ENCODE results near the gene MYOG. TPM values are rescaled to one million over a fixed set of nuclear protein-coding genes. Genes with fewer than 3 reads are reported as not detected.

MYOG gene
- total RNA-seq, 1 experiment from 2014 or later, result not detected

GRCh38 chr1:203097001-203097400, 11.2 kb upstream of the MYOG start:
- POLR2A ChIA-PET, result interaction anchor here (0.6 to 0.8 kb wide), 2 partner anchors 25 to 174 kb away, joined by 3 to 5 read pairs; no protein-coding TSS in a partner anchor
- Mint-ChIP-seq H3K4me1 (ENCODE audit: insufficient read depth, unreplicated experiment) (no peaks in the 10 kb centered on the region), H3K9me3 (ENCODE audit: unreplicated experiment) (peaks cover 31% of the 10 kb centered on the region), H3K36me3 (ENCODE audit: insufficient read depth, unreplicated experiment) (no peaks in the 10 kb centered on the region), H3K4me3 (ENCODE audit: unreplicated experiment) (no peak overlapping the region), H3K27ac (ENCODE audit: low read depth, unreplicated experiment) (no peak overlapping the region), H3K27me3 (ENCODE audit: insufficient read depth, unreplicated experiment) (peaks cover 12% of the 10 kb centered on the region)
- DNase-seq (ENCODE audit: unreplicated experiment), result no peak
- intact Hi-C loops (cut with micrococcal nuclease), result no loop called here
- no peak for TF ChIP-seq CTCF (IDR thresholded peaks at IDR 0.05; ENCODE audit: unreplicated experiment)
- CTCF ChIA-PET, result interaction anchor here (0.6 to 3.5 kb wide), 7 partner anchors 13 to 241 kb away, joined by 3 to 15 read pairs (median 6); no protein-coding TSS in a partner anchor
- BruUV-seq (replicated peaks), result no TSS peak

GRCh38 chr1:203096566-203096965, 10.8 kb upstream of the MYOG start:
- no peaks in the 10 kb centered on the region for H3K4me1 Mint-ChIP-seq (ENCODE audit: insufficient read depth, unreplicated experiment)
- H3K27me3 Mint-ChIP-seq (ENCODE audit: insufficient read depth, unreplicated experiment), result peaks cover 13% of the 10 kb centered on the region
- ChIA-PET CTCF (interaction anchor here (1.2 to 3.5 kb wide), 4 partner anchors 13 to 121 kb away, joined by 3 to 15 read pairs (median 8); no protein-coding TSS in a partner anchor), POLR2A (no interaction called here)
- no TSS peak for BruUV-seq (replicated peaks)
- peaks cover 31% of the 10 kb centered on the region for H3K9me3 Mint-ChIP-seq (ENCODE audit: unreplicated experiment)
- intact Hi-C loops (cut with micrococcal nuclease), result no loop called here
- no peak overlapping the region for H3K4me3 Mint-ChIP-seq (ENCODE audit: unreplicated experiment)
- H3K27ac Mint-ChIP-seq (ENCODE audit: low read depth, unreplicated experiment), result no peak overlapping the region
- no peak for TF ChIP-seq CTCF (IDR thresholded peaks at IDR 0.05; ENCODE audit: unreplicated experiment)
- no peaks in the 10 kb centered on the region for H3K36me3 Mint-ChIP-seq (ENCODE audit: insufficient read depth, unreplicated experiment)
- no peak for DNase-seq (ENCODE audit: unreplicated experiment)

GRCh38 chr1:203095061-203095690, 9.4 kb upstream of the MYOG start:
- ChIA-PET CTCF (interaction anchor here (0.8 to 2.7 kb wide), 3 partner anchors 22 to 121 kb away, joined by 4 to 15 read pairs (median 4); no protein-coding TSS in a partner anchor), POLR2A (interaction anchor here (0.7 kb wide), 1 partner anchor 110 kb away, joined by 3 read pairs; no protein-coding TSS in a partner anchor)
- no peak overlapping the region for H3K4me3 Mint-ChIP-seq (ENCODE audit: unreplicated experiment)
- H3K27ac Mint-ChIP-seq (ENCODE audit: low read depth, unreplicated experiment), result no peak overlapping the region
- intact Hi-C loops (cut with micrococcal nuclease), result no loop called here
- DNase-seq (ENCODE audit: unreplicated experiment), result no peak
- TF ChIP-seq CTCF (IDR thresholded peaks at IDR 0.05; ENCODE audit: unreplicated experiment), result no peak
- no TSS peak for BruUV-seq (replicated peaks)
- H3K9me3 Mint-ChIP-seq (ENCODE audit: unreplicated experiment), result peaks cover 31% of the 10 kb centered on the region
- peaks cover 7% of the 10 kb centered on the region for H3K4me1 Mint-ChIP-seq (ENCODE audit: insufficient read depth, unreplicated experiment)
- H3K27me3 Mint-ChIP-seq (ENCODE audit: insufficient read depth, unreplicated experiment), result peaks cover 24% of the 10 kb centered on the region
- H3K36me3 Mint-ChIP-seq (ENCODE audit: insufficient read depth, unreplicated experiment), result no peaks in the 10 kb centered on the region

GRCh38 chr1:203093754-203094410, 8.1 kb upstream of the MYOG start:
- CTCF ChIA-PET, result interaction anchor here (0.6 to 1.8 kb wide), 8 partner anchors 9 to 391 kb away, joined by 3 to 5 read pairs (median 4); no protein-coding TSS in a partner anchor
- BruUV-seq (replicated peaks), result no TSS peak
- peaks cover 31% of the 10 kb centered on the region for H3K9me3 Mint-ChIP-seq (ENCODE audit: unreplicated experiment)
- POLR2A ChIA-PET, result interaction anchor here (0.7 to 1.6 kb wide), 2 partner anchors 27 to 471 kb away, joined by 3 to 4 read pairs; no protein-coding TSS in a partner anchor
- no peak overlapping the region for H3K4me3 Mint-ChIP-seq (ENCODE audit: unreplicated experiment)
- peaks cover 7% of the 10 kb centered on the region for H3K4me1 Mint-ChIP-seq (ENCODE audit: insufficient read depth, unreplicated experiment)
- no peaks in the 10 kb centered on the region for H3K36me3 Mint-ChIP-seq (ENCODE audit: insufficient read depth, unreplicated experiment)
- H3K27me3 Mint-ChIP-seq (ENCODE audit: insufficient read depth, unreplicated experiment), result peaks cover 24% of the 10 kb centered on the region
- peak overlapping the region; percentile 13 for H3K27ac Mint-ChIP-seq (ENCODE audit: low read depth, unreplicated experiment)
- no peak for DNase-seq (ENCODE audit: unreplicated experiment)
- intact Hi-C loops (cut with micrococcal nuclease), result no loop called here
- no peak for TF ChIP-seq CTCF (IDR thresholded peaks at IDR 0.05; ENCODE audit: unreplicated experiment)

Measured in MCF 10A (cell line).